Fibroblast of peridontal ligament (primary cell): ENCODE data around the gene NRXN3.
"Not testable (repeated sequence)": the region's sequence is repeated elsewhere in the genome, so short reads cannot be mapped to it uniquely, and the experiment has no call there.

Experiments
- DNase-seq: peaks from one replicate; pipeline ENCODE4 v3.0.0-alpha.2; 2010; ENCODE audit errors: extremely low read depth

NRXN3 gene

GRCh38 chr14:78486081-78486480, 315.9 kb downstream of the NRXN3 start:
- DNase-seq: no peak

- no peak for DNase-seq
These were observed 316.4 kb downstream of the NRXN3 start for GRCh38 chr14:78486621-78487020.

GRCh38 chr14:78487573-78487972, 317.4 kb downstream of the NRXN3 start:
- DNase-seq: not testable (repeated sequence)

GRCh38 chr14:78488938-78489337, 318.8 kb downstream of the NRXN3 start:
- no peak for DNase-seq

GRCh38 chr14:78491048-78491447, 320.9 kb downstream of the NRXN3 start:
- DNase-seq: no peak

GRCh38 chr14:78498062-78498595, 328.0 kb downstream of the NRXN3 start:
- no peak for DNase-seq

- DNase-seq: no peak
These were observed 331.7 kb downstream of the NRXN3 start for GRCh38 chr14:78501909-78502308.

GRCh38 chr14:78508023-78508422, 337.9 kb downstream of the NRXN3 start:
- DNase-seq: no peak

GRCh38 chr14:78509516-78509915, 339.3 kb downstream of the NRXN3 start:
- DNase-seq: no peak

GRCh38 chr14:78512021-78512420, 341.8 kb downstream of the NRXN3 start:
- no peak for DNase-seq

GRCh38 chr14:78519863-78520262, 349.7 kb downstream of the NRXN3 start:
- peak; percentile 8 for DNase-seq

- DNase-seq: no peak
These were observed 354.0 kb downstream of the NRXN3 start for GRCh38 chr14:78524196-78524595.

- DNase-seq: no peak
These were observed 354.6 kb downstream of the NRXN3 start for GRCh38 chr14:78524766-78525165.

GRCh38 chr14:78530078-78530477, 359.9 kb downstream of the NRXN3 start:
- DNase-seq: peak; percentile 3

- no peak for DNase-seq
These were observed 364.0 kb downstream of the NRXN3 start for GRCh38 chr14:78534141-78534540.

- DNase-seq: no peak
These were observed 364.9 kb downstream of the NRXN3 start for GRCh38 chr14:78535041-78535440.

GRCh38 chr14:78541788-78542187, 371.6 kb downstream of the NRXN3 start:
- not testable (repeated sequence) for DNase-seq

- DNase-seq: no peak
These were observed 373.3 kb downstream of the NRXN3 start for GRCh38 chr14:78543433-78543832.

- DNase-seq: no peak
These were observed 390.9 kb downstream of the NRXN3 start for GRCh38 chr14:78561074-78561473.

GRCh38 chr14:78566026-78566858, 396.1 kb downstream of the NRXN3 start:
- peak; percentile 69 for DNase-seq

- no peak for DNase-seq
These were observed 396.6 kb downstream of the NRXN3 start for GRCh38 chr14:78566859-78567172.

- DNase-seq: peak; percentile 28
These were observed 397.2 kb downstream of the NRXN3 start for GRCh38 chr14:78567343-78567742.

GRCh38 chr14:78573736-78574135, 403.6 kb downstream of the NRXN3 start:
- not testable (repeated sequence) for DNase-seq
